HG03354 (cell line): Measurements from ENCODE around the gene UBE2H.
"Not testable (repeated sequence)": the region's sequence is repeated elsewhere in the genome, so short reads cannot be mapped to it uniquely, and the experiment has no call there.

ENCODE experiments used
- ATAC-seq: cut with Tn5 transposase; IDR thresholded peaks from one replicate; pipeline ENCODE4 v1.9.1; 2021; ENCODE audit warnings: mild to moderate bottlenecking; ENCODE audit not compliant: unreplicated experiment, poor library complexity, severe bottlenecking

Gene UBE2H

DNA sequence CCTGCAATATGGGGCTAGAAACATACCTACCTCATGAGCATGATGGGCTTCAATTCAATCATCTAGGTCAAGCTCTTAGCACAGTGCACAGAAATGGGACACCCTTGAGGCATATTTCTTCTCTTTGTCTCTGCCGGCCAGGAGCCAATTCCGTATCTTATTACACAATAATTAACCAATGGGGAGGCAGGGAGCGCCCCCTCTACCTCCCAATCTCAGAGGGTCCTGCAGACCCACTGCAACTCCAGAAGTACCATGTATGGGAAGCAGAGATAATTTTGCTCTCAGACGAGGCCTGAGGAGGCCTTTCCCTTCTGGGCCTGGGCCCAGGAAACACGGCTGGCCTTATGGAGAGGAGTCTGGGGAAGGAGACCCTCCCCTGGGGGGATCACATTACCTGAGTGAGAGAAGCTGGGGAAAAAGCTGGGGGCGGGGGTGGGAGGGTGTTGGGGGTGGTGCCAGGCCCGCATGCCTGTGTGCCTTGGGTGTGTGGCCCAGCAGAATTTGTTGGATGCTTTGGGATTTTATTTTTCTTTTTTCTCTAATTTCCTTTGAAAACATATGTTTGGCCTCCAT, 155.5 kb downstream of the UBE2H start:
- no peak for ATAC-seq

DNA sequence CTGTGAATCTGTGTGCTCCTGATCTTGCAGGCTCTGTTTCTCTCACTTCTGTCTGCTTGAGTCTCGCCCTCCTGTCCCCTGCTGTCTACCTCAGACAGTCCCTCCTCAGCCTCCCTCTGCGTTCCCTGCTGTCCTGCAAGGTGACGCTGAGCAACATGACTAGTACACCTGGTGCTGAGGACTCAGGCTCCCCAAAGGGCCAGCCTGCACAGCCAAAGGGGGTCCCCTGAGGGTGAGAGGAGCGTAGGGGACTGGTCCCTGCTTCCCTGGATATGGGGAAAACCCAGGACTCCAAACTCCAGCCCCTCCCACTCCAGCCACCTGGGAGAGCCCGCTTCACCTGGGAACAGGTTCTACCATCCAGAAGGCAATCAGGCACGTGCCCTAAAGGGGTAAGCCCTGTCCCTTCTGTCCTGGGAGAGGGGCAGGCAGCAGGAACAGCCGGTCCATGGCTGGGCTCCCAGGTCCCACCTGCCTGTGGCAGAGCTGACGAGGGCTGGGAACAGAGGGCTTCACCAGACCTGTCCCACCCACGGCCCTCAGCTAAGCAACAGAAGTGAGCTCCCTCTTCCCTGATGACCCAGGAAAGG, 156.5 kb downstream of the UBE2H start:
- ATAC-seq = no peak

DNA sequence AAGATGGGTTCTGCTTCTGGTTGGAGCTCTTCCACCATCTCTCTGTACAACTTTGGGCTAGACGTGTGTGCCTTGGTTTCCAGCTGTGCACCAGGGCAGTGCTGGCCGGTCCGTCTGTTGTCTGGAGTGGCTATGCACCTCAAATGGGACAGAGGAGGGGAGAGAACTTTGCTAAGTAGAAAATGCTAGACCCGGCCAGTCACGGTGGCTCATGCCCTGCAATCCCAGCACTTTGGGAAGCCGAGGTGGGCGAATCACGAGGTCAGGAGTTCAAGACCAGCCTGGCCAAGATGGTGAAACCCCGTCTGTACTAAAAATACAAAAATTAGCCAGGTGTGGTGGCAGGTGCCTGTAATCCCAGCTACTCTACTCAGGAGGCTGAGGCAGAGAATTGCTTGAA, 158.3 kb downstream of the UBE2H start:
- not testable (repeated sequence) for ATAC-seq

DNA sequence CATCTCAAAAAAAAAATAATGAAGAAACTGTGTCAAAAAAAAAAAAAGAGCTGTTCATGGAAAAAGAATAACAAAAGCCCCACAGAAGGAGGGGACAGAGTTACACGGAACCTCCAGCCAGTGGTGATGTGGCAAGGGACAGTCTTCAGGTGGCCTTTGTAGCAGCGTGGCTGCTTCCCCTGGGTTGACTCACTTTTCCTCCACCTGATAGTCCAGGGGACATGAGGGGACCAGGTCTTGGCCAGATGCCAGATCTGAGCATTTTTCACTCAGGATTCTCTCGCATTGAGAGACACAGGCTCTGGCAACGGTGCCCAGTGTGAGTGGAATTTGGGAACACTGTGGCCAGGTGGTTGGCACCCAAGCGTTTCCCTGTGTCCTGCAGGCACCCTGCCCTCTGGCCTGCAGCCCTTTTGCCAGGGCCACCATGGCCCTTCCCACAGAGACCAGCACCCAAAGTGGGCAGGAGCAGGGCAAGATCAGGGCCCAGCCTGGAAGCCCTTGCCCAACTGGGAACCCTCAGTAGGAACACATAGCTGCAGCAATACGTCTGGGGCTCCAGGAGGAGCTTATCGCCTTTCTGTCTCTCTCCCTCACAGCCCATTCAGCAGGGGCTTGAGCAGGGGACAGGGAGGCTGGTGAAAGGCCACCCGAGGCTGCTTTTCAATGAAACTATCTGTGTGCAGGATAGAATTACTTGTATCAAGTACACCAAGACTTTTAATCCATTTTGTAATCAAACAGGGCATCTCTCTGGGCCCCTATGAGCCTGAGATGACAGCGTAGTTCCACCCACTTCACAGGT, 159.1 kb downstream of the UBE2H start:
- ATAC-seq = no peak

DNA sequence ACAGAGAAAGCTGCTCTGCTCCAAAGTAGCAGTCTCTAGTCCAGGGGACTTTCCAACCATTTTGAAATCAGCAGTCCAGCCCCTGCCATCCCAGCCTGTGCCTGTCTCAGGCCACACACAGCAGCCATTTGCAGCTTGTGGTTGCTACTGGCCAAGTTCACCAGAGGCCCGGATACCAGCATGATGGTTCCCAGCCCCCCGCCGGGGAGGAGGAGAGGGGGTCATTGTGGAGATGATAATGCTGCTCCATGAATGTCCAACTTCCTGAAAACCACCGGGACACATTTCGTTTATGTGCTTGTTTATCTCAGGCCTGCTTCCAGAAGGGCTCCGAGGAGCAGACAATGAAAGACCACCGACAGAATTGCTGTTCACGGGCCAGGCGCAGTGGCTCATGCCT, 160.0 kb downstream of the UBE2H start:
- no peak for ATAC-seq

DNA sequence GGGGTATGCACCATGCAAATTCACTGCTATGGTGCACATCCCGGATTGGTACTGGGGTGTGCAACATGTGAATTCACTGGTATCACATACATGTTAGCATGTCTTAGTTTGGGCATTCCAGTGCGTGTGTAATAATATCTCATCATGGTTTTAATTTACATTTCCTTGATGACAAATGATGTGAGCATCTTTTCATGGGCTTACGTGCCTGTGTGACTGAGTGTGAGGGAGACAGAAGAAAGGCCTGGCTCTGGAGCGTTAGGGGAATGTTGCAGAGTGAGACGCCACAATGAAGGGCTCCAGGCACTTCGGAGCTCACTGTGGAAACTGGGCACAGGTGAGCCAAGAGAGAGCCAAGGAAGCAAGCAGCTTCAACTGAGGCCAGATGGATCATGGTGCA, 162.6 kb downstream of the UBE2H start:
- ATAC-seq = no peak

DNA sequence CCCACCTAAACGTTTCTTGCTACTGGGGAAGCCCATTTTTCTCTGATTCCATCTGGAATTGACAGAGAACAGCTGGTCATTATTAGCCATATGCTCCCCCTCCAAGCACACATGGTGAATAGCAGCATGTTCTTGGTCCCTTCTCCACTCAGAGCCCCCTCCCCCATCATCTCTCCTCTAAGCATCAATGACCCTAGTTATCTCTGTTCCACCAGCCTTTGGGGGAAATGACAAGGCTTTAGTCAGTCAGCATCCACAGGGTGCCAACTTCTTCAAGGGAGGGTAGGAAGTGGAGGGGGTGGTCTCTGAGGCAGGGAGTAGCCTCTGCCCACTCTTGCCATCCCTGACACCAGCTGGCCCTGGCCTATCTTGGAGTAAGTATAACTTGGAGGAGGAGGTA, 163.1 kb downstream of the UBE2H start:
- ATAC-seq = no peak

DNA sequence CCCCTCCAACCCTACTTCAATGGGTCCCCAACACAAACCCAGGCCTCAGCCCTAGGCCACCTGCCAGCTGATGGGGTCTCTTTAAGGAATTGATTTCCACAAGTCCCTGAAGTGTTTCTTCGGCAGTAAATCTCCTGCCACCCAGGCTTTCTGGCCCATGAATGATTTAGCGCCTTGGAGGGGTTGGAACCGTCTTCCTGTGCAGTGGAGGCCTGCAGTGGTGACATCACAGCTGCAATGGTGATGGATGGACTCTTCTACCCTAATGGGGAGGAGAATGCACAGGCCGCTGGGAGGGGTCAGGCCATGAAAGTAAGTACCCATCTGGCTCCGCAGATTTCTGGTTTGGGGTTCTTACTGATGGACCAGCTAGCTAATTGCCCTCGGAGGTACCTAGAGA, 163.8 kb downstream of the UBE2H start:
- no peak for ATAC-seq

DNA sequence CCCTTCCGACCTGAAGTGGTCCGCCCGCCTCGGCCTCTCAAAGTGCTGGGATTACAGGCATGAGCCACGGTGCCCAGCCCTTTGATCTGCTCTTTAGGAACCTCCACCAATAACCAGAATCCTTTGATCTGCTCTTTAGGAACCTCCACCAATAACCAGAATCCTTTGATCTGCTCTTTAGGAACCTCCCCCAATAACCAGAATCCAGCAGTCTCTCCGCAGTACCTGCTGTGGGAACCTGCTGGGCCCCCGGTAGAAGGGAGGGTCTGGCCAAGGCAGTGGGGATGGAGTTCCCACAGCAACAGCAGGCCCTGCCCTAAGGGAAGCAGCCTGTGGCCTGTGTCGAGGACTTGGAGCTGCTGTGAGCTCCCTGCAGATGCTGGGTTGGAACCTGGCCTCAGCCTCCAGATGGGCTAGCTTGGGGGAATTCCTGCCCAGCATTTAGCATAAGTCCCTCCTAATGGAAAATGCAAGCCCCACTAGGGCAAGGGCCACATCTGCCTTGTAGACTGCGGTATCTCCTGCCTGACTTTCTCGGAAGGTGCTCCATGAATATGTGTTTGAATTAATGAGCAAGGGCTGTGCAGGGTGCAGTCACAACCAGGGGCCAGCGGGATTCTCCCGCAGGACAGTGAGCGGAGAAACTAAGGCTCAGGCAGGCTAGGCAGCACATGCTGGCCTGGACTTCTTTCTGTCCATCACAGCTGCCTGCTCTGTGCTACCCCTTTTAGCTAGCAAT, 165.8 kb downstream of the UBE2H start:
- no peak for ATAC-seq

DNA sequence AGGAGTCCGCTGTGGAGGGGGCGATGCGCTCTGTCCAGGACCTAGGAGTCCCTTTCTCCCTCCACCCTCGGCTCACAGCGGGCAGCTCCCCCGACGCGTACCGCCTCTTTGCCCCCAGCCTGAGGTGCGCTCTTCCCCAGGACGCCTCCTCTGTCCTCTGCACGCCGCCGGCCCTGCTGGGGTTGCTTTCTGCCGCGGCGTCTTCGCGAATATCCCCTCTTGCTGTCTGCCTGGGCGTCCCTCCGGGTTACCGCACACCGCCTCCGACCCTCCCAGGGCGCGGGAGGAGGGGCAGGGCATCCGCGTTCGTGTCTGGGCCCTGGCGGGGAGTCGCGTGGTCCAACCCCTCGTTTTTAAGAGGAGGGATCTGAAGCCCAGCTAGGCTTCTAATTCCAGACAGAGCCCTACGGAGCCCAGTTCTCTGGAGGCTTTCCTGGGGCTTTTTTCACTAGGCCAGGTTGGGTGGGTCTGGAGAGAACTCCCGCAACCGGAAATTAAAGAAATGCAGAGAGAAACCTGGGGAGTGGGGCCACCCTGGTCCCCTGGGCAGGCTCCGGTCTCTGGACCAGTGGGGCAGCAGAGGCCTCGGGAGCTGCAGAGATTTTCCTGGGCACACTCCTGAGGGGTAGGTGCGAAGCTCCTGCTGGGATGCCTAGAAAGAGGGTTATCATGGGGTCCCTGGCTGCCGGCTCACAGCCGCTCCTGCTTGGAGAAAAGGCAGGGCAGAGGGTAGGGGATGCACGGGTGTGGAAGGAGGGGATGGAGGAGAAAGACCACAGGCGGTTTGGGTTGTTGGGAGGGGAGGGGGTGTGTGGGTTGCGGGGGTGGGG, 166.9 kb downstream of the UBE2H start:
- no peak for ATAC-seq

DNA sequence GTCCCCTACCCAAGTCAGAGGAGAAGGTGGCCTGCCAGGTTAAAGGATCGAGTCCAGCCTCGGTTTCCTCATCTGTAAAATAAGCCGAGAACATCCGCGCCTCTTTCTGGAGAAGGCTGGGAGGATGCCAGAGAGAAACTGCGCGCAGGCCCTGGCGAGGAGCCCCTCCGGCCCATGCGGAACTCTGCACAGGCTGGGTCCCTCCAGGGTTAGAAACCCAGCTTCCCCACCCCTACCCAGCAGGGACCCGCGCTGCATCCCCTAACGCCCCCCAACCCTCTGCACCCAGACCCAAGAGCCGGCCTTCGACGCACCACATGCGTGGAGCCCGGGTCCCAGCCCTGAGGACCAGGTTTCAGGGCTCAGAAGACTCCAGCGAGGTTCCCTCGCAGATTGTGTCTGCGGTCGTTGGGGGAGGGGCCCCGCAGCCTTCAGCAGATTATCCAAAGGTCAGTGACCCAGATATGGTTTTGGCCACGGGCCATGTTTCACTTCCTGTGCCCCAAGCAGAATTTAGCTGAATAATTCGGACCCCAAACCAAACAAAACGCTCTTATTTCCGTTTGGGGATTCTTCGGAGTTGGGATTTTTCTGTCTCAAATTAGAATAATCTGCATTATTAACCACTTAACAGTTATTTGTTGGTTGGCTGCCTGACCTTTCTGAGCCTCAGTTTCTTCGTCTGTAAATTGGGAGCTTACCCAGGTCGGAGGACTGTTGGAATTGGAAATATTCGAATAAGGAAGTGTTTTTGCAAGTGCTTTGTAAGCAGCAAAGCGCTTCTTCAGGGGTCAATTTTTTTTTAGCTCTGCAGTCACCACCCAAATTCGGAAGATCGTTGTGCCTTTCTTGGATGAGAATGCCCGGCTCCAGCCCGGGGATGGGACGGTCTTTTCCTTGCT, 167.7 kb downstream of the UBE2H start:
- ATAC-seq = no peak

DNA sequence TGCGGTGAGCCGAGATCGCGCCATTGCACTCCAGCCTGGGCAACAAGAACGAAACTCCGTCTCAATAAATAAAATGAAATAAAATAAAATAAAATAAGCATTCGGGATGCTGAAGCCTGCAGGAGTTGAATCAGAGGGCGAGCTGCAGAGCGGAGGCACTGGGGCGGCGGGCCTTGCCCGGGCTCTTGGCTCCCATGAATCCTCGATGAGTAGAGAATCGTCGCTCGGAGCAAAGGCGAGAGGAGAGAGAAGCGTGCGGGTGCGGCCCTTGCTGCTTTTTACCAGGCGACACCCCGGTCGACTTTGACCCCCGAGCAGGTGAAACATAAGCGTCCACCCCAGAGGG, 168.3 kb downstream of the UBE2H start:
- no peak for ATAC-seq

DNA sequence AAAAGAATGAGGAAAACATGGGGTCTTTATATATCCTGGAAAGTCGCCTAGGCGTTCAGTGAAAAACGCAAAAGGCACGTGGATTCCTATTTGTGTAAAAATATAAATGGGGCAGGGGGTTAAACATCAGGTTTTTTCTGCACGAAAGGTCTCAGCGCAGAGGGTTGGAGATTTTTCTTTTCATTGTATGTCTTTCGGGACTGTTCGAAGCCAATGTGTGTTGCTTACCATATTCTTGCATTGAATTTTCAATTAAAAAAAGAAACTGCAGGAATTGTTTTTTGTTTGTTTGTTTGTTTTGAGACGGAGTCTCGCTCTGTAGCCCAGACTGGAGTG, 169.2 kb downstream of the UBE2H start:
- no peak for ATAC-seq

DNA sequence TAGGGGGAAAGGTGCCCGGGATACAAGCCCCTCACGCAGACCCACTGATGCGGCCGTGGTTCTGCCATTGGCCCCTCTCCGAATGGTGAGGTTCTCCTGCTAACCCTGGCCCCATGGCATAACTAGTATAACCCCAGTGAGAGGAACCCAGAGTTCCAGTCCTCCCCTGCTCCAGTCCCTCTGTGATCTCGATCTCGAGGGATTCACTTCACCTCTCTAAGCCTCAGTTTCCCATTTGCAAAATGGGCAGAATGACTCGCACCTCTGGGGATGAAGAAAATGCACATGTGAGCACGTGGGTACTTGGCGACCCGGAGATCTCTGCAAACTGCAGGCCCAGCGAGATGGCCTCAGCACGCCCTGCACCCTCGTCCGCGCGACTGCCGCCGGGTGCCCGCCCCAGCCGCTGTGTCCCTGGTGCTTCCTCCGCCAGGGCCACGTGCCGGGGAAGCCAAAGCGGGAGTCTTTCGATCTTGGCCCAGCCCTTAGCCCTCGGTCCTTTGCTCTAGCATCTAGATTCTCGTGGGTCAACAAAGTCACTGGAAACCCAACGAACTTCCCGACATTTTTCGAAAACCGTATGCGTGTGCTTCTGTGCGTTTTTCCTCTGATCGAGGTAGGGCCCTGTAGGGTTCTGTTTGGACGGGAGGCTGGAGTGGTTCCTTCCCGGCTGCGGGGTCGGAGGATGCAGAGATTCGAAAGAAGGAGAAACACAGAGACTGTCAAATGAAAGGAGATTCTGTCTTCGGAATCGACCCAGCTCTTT, 169.8 kb downstream of the UBE2H start:
- no peak for ATAC-seq

DNA sequence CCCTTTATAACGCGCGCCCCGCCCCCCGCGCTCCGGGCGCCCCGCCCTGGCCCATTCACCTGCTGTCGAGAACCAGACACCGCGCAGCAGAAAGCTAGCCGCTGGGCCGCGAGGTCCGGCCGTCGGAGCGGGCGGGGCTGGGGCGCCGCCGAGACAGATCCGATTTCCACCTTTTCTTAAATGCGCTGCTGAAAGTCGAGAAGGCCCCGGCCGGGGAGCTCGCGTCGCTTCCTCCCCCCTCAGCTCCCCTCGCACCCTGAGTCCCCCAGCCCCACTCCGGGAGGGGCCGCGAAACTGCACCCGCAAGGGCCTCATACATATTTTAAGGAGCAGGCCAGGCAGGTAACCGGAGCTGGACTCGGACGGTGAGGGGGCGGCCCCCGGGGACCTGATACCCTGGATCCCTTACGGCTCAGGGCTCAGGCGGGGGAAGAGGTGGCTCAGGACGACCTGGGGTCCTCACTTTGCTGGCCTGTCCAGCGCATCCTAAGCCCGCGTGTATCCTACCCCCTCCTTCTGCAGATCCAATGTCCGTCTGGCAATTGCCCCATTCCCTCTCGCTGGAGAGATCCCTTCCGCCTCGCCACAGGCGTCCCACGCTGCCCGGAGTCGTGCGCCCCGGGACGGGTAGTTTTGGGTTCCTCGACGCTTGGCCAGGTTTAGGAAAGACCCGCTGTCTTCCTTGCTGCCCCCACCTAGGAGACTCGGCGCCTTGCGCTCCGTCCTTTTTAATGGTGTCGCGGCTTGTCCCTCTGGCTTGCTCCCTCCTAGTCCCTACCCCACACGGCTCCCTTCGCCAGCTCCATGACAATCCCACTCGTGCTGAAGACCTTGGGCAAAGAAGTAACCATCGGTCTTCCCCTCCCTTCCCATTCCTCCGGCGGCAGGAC, 170.6 kb downstream of the UBE2H start:
- no peak for ATAC-seq

DNA sequence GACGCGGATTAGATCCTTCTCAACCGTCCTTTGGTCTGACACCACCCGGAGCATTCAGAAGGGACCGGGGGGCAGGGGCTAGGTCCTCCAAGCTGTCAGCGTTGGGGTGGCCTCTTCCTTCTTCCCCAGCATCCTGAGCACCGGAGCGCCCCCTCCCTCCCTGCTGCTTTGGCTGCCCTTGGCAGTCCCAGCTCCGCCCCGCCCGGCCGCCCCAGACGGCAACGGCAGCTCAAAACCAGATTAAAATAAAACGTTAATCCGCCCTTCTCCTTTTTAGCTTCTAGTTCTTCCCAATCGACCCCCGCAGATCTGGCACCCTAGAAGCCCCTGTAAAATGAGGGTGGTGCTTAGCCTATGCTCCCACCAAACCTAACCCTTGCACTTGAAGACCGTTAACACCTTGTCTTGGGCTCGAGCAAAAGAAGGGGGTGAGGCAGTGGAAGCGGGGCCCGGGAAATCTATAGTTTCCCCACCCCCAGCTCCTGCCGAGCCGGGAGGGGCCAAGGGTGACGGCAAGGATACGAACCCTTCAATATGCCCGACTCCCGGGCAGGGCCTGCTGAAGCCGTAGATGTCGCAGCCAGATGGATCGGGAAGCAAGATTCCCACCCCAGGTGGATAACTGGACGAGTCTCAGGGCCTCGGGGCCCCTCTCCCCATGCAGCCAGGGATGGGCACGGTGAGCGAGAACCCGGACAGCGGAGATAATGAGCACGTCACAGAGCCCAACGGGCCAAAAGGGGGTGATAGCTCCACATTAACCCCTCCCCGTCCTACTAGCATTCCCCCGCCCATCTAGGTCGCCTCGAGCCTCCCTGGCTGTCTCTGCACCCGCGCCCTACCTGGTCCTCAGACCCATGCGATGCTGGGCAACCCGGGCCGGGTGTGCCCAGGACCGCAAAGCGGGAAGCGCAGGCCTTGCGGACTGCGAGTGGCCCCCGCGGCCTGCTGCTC, 171.5 kb downstream of the UBE2H start:
- no peak for ATAC-seq
